RPMI8226 (cell line): ENCODE results near the gene GLB1L3.
"Not testable (repeated sequence)": the region's sequence is repeated elsewhere in the genome, so short reads cannot be mapped to it uniquely, and the experiment has no call there.

Experiments
- DNase-seq: peaks from one replicate; pipeline ENCODE4 v3.0.0-alpha.2; 2015

The GLB1L3 gene

DNA sequence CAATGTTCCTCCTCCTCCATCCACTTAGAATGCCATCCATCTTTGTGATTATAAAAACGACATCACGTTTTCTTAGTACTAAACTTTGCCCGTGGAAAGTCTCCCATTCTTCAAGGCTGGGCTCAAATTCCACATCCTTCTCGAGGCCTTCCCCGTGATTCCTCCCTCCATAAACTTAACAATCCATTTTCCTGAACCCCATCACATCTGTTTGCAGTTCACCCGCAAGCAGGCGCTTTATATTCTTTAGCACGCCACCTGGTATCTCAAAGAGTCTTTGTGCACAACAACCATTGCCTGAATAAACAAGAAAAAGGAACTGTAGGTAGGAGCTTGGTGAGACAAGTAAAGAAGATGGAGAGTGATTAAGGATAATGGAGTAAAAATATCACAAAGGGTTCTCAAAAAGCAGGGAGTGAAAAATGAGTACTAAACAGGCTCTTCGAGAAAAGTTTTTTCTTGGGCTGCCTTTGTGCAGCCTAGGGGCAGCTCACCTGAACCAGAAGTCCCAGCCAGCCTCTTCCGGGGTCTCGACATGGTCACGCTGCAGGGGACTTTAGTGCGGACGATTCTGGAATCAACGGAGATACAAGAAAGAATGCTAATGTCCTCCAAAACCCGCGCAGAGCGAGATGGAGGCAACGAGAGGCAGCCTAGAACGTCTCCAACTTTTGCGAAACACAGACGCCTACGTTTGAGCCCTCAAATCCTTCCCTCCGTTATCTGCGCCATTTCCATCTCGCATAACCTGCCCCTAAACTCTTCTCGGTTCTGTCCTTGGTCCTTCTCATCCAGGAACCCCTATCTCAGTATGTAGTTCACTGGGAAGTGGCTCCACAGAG is 23.6 kb upstream of the GLB1L3 start:
- DNase-seq, result peak; percentile 11

- DNase-seq, result peak; percentile 93
Observed at GRCh38 chr11:134253188-134253993, 22.8 kb upstream of the GLB1L3 start, which contains the start of the genes ACAD8 and THYN1. Gene ACAD8 (plus strand): TSS chr11:134253568. CDS start chr11:134253601, 33 bp downstream. Gene THYN1 (minus strand): TSS chr11:134253352. CDS start chr11:134252882, 470 bp downstream.

GRCh38 chr11:134254433-134255183 is 21.6 kb upstream of the GLB1L3 start:
- no peak for DNase-seq

DNA sequence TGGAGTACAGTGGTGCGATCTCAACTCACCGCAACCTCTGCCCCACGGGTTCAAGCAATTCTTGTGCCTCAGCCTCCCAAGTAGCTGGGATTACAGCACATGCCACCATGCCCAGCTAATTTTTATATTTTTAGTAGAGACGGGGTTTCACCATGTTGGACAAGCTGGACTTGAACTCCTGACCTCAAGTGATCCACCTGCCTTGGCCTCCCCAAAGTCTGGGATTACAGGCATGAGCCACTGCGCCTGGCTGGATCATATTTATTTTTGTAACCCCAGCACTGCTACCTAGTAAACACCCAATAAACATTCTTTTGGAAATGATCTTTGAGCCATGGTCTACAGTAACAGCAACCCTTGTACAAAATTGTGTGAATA is 21.0 kb upstream of the GLB1L3 start:
- DNase-seq, result not testable (repeated sequence)

GRCh38 chr11:134257101-134257500 is 19.1 kb upstream of the GLB1L3 start:
- no peak for DNase-seq

- DNase-seq, result no peak
Observed at GRCh38 chr11:134258577-134258976, 17.6 kb upstream of the GLB1L3 start.

DNA sequence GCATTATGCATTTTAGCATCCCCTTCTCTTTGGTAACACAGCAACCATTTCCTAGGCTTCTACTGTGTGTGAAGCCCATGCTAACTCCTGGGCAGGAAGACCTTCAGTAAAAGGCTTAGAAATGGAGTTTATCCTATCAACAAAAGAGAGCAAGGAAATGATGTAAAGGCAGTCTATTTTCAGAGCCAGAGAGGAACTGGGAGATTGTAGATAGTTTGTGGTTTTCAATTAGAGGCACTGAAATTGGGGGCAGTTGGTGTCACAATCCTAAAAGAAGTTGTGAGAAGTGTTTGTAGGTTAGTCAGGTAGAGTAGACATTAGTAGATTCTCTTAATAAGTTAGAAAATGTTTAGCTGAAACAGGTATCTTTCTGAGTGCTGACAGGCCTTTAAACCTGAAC is 15.7 kb upstream of the GLB1L3 start:
- no peak for DNase-seq

- DNase-seq, result no peak
Observed at GRCh38 chr11:134260983-134261382, 15.2 kb upstream of the GLB1L3 start.

DNA sequence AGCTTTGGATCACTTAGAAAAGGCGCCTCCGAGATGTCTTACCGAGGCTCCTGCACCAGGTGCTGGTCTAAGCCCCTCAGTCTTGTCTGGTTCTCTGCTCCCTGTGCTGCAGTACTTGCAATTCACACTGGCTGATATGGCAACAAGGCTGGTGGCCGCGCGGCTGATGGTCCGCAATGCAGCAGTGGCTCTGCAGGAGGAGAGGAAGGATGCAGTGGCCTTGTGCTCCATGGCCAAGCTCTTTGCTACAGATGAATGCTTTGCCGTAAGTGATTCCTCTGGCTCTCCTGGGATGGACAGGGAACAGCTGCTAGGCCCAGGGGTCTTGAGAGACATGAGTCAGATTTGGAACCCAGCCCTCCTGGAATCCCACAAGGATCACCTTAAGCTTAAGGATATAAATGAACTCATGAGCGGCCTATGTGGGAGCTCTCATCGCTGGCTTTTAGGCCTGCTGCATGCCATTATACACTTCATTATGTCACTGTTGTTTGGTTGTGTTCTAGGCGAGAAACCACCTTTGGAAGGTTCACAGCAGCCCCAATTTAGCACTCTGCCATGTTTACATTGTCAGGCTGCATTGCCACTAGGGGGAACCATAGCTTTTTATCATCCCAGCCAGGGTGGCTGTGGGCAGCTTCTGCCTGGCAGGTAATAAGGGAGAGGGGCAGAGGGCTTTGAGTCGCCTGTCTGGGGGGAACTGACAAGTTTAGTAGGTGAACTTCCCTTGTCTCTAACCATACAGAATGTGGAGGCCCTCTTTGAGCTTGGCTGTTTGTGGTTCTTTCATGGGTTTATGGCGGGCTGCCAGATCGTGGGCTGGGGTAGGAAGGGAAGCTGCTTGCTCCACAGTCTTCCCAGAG is 14.3 kb upstream of the GLB1L3 start:
- DNase-seq, result peak; percentile 25

DNA sequence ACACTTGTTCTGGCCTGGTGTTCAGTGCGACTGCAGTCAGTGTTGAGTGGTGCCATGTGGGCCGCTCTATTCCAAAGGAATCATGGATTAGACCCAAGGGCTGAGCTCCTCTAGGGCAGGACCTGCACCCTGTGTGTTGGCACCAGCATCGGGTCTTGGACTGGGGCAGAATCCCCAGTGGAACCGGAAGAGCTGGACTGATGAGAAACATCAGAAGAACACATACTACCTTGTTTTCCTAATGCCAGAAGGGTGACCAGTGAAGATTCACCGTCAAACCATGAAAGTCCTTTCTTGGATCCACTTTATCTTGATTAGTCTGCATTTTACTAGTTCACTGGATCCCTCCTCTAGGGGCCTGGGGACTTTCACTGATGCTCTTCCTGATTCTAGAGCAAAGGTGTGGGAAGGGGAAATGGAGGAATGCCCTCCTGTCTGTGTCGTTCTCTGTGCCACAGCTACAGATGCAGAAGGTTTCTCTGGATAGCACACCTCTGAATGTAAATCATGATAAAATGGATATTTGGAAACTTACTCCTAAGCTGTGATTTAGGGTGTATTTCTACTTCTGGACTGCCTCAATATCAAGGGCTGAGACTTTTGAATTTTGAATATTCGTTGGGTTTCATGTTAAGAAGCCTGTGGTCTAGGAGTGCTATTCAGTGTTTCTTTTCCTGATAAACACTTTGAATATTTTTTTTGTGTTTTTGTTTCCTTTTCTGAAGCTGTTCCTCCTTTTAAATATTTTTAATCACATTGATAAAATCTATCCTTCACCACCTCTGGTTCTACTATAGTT is 11.0 kb upstream of the GLB1L3 start:
- DNase-seq, result no peak

DNA sequence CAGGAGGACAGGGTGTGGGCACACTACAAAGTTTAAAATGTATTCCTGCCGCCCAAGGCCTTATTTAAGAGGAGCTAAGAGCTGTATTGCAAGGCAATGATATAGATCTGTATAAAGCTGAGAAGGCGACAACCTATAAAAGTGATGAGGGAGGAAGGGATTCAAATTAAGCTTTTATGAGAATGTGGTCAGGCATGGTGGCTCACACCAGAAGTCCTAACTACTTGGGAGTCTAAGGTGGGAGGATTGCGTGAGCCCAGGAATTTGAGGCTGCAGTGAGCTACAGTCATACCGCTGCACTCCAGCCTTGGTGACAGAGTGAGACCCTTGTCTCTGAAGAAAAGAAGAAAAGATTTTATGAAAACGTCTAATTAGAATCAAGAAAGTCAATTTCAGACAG is 9.7 kb upstream of the GLB1L3 start:
- no peak for DNase-seq

DNA sequence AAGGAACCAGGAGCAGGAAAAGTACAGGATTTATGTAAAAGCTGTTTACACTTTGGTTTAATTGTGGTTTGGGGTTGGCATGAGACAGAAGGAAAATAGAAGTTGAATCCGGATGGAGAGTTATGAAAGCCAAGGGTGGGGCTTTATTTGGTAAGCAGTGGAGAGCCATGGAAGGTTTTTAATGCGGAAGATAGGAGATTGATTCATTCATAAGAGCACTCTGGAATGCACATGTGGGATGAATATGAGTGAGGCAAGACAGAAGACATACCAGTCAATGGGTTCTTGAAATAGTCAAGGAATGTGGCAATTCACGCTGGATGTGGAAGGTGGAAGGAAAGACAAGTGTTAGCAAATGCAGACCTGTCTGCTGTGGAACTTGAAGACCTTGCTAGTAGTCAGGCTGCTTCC is 9.3 kb upstream of the GLB1L3 start:
- no peak for DNase-seq

GRCh38 chr11:134267461-134267860 is 8.7 kb upstream of the GLB1L3 start:
- no peak for DNase-seq

DNA sequence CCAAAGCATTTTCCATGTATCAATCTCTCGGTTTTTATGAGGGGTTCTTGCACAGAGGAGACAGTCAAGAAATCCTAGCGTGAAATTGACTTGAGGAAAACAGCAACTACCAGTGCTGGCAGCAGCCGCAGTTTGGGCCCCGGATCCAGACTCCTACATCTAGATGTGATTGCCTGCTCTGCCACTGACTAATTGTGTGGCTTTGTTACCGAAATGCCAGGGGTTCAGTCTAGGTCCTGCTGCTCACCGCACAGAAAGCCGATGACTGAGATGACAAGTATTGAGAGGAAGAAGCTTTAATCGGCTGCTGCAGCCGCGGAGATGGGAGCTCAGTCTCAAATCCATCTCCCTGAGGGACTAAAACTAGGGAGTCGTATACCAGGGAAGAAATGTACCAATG is 8.2 kb upstream of the GLB1L3 start:
- no peak for DNase-seq

- peak; percentile 25 for DNase-seq
Observed at GRCh38 chr11:134270250-134270714, 5.9 kb upstream of the GLB1L3 start.

DNA sequence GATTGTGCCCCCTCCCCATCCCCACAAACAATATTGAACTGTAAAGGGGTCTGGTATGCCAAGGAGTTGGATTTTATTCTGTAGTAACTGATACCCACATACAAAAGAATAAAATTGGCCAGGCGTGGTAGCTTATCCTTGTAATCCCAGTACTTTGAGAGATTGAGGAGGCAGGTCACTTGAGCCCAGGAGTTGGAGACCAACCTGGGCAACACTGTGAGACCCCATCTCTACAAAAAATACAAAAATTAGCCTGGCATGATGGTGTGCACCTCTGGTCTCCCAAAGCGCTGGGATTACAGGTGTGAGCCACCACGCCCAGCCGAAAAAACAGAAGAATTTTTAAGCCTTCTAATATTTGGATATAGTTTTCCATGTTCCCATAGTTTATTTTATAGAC is 4.2 kb upstream of the GLB1L3 start:
- no peak for DNase-seq

DNA sequence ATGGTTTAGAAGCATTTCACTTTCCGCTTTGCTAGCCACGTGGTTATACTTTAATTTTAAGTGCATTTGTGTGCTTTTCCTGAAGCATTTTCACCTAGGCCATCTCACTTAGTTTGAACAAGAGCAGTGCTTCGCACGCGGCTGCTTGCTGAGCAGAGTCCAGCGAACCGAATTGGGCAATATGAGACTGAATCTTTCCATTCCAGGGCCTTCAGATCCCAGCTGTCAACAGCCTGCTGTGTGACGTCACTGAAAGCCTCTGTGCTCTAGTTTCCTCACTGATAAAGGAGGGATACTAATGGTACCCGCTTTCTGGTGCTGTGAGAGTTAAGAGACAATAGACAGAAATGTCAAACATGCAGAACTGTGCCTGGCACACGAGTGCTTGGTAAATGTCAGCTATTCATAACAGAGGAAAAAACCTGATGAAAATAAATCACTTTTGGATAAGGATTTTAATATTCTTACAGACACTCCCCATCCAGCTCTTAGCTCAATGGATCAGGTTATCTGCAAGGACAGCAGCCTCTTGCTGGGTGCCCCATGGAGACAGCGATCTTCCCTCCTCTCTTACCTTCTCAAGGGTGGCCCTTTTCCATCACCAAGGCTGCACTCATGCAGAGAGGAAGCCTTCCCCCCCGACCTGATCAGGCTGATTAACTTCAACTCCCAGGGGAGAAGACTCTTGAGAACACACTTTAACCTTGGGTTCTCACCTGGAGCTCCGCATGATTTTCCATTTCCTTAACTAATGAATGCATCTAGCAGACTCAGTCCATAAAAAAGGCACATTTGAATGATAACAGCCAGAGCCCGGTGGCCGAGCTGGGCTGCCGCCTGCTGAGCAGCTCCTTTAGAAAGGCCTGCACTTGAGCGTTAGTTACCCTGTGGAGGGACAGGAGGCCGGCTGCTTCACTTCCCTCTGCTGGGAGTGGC is 3.5 kb upstream of the GLB1L3 start:
- no peak for DNase-seq

- no peak for DNase-seq
Observed at GRCh38 chr11:134273317-134273712, 2.9 kb upstream of the GLB1L3 start.

GRCh38 chr11:134275188-134275533 is 1.0 kb upstream of the GLB1L3 start:
- DNase-seq, result no peak
